UCSD-AML1 (cell line): Measurements from ENCODE around the gene KCNIP4.
"Not testable (repeated sequence)": the region's sequence is repeated elsewhere in the genome, so short reads cannot be mapped to it uniquely, and the experiment has no call there.

Source experiments
- DNase-seq: peaks from one replicate; lab custom pipeline; 2025; ENCODE audit not compliant: unreplicated experiment; lab: John Stamatoyannopoulos, UW

The KCNIP4 gene

GRCh38 chr4:21380861-21381260 is 567.7 kb downstream of the KCNIP4 start:
- no peak for DNase-seq

GRCh38 chr4:21377046-21377445 is 571.5 kb downstream of the KCNIP4 start:
- no peak for DNase-seq

DNA sequence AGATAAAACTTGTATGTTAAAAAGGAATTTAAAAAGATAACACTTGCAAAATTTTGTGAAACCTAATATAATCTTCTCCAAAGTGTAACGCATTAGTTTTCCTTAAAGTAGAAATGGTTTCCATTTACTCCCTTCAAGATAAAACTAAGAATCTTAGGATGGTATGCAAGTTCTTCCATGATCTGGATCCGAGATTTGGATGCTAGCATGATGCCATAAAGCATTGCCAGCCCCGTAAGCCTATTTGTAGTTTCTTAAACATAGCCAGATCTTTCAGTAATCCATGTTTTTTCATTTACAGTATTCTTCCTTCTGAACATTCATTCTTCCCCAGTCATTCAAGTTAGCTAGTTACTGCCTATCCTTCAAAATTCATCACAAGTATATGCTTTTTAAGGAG is 572.4 kb downstream of the KCNIP4 start:
- no peak for DNase-seq

DNA sequence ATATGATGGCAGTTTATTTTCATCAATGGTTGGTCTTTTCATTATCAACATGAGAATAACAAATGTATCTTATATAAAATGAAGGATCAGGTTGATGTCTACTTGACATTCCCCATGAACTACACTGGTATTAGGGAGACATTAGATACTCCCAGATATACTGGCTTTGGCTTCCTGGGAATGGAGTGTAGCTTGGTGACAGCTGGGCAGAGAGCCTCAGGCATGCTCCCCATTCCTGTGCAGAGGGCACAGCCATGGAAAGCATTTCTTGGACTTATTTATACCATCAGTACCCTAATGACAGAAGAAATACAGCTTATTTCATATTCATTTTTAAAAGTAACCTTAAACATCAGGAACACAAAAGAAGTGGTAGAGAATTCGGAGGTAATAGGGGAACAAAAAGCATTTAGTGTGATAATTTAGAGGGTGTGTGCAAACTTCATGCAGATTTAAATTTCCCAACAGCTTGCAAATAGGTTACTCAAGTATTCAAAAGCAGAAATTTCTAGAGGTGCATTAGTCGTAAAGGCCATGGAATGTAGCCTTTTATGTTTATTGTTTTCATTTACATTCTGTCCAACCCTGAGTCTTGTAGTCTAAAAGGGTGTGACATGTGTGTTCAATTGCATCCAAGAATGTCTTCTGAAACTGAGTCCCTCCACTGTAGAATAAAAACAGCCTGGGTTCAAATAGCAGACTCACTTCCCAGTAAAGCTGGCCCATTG is 573.8 kb downstream of the KCNIP4 start:
- no peak for DNase-seq

DNA sequence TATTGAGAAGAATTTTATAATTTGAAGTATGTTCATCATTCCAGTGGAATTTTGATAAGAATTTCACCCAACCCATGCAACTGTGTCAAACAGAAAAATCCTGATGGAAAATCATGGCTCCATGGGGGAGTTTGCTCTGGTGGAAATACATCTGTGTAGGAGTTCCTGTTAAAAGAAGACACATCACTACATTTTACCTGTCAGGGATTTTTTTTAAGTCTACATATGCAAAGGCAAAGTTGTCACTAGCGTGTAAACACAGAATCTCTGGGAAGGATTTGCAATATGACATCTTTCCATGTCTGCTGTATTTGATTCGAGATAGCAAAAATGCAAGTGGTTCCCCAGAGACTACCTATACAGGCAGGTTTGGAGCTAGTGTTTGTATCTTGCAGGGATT is 581.0 kb downstream of the KCNIP4 start:
- no peak for DNase-seq

DNA sequence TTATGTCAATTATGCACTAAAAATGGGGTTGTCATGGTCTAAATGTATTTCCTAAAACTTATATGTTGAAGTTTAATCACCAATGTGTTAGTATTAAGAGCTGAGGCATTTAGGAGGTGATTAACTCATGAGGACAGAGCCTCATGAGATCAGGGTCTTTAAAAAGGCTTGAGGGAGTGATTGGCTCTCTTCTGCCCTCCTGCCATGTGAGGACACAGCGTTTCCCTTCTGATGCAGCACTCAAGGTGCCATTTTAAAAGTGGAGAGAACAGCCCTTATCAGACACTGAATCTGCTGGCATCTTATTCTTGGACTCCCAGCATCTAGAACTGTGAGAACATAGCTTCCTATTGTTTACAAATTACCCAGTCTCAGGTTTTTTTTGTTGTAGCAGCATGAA is 581.7 kb downstream of the KCNIP4 start:
- DNase-seq = no peak

DNA sequence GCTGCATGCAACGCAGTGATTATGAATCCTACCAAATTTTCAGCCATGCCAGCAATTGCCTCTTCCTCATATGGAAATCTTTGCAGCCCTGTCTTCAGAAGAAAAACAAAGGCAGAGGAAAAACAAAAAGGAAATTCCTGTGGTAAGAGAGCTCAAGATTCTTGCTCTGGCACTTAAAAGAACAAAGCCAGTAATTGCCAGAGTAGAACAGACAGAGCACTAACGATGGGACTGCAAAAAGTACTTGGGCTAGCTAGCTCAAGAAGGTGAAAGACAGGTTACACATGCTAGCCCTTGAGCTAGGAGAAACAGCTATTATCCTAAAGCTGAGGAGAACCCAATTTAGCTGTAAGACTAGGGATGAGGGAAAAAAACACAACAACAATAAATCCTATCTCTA is 582.3 kb downstream of the KCNIP4 start:
- DNase-seq = no peak

DNA sequence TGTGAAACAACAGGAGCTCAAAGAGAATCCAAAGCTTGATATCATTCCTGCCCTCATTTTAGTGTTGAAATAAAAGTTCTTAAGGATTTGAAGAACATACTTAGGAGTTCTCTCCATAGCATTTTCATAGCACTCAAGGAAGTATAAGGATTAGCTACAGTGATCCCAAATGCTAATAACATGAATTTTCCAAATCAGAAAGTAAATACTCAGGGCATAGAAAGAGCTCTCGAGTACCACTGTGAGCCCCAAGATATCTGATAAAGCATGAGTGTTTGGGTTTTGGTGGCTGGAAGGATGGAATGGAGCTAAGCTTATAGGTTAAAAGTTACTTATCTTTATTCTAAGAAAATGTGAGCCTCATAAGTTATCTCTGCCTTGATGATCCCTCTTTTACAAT is 584.9 kb downstream of the KCNIP4 start:
- no peak for DNase-seq

GRCh38 chr4:21352354-21352753 is 596.2 kb downstream of the KCNIP4 start:
- DNase-seq = not testable (repeated sequence)

GRCh38 chr4:21347142-21347541 is 601.4 kb downstream of the KCNIP4 start:
- DNase-seq = no peak

DNA sequence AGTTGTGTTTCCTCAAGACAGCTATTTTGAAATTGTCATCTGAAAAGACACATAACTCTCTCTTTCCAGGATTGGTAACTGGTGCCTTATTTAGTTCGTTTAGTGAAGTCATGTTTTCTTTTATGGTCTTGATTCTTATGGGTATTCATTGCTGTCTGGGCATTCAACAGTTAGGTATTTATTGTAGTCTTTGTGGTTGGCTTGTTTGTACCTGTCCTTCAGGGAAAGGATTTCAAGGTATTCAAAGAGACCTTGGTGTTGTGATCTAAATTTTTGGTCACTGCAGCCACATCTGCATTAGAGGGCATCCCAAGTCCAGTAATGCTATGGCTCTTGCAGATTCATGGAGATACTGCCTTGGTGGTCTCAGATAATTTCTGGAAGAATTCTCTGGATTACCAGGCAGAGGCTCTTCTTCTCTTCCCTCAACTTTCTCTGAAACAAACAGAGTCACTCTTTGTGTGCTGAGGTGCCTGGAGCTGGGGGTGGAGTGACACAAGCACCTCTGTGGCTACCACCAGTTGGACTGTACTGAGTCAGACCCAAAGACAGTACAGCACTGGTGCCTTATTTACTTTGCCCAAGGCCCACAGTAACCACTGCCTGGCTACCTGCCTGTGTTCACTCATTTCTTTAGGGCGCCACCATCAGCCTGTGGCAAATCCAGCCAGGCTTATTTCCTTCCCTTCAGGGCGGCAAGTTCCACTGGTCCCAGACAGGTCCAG is 620.4 kb downstream of the KCNIP4 start:
- DNase-seq = no peak

DNA sequence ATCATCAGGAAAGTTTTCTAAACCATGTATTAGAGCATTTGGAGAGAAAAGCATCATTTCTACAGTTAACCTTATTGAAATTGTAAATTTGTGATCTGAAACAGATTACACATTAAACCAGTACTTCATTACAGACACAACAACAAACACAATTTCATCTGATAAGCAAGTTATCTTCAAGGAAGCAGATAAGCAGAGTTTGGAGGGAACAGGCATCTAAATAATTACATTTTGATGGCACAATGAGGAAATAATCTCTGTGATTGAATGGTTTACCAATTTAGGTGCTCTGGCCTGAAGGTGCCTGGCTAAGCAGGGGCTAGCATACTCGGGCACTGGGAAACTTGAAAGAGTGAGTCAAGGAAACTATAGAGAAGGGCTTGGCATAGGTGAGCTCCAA is 628.5 kb downstream of the KCNIP4 start:
- no peak for DNase-seq

DNA sequence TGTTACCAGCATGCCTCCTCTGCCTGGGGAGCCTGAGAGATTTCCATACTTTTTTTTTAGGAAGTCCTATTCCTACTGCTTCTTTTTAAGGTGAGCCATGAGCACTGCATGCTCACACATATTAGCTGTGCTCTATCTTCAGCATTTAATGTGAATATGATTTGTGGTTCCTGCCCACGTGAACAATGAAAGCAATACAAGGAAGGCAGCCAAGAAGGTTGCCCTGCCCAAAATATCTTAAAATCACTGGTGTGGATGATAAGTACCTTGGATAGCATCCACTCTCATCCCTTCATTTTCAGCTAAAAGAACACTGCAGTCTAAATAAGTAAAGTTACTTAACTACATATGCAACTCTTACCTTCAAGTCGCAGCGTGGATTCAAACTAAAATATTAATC is 640.9 kb downstream of the KCNIP4 start:
- no peak for DNase-seq

- no peak for DNase-seq
These were observed 644.1 kb downstream of the KCNIP4 start for GRCh38 chr4:21304540-21304887.

DNA sequence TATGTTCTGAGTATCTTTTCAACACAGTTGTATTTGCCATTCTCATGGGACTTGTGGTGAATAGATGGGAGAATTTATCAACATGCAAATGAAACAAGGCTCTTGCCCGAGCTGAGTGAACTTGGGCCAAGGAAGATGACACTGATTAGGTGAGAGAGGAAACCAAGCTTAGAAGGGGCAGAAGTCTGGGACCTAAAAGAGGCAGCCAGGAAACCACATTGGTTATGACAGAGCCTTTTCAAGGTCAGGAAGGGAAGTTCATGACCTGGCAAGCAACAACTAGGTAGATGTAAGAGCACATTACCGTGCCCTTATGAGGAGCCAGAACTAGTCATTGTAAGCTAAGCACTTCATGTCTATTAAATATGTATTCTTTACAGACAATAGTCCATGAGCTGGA is 658.0 kb downstream of the KCNIP4 start:
- no peak for DNase-seq

GRCh38 chr4:21276046-21276445 is 672.5 kb downstream of the KCNIP4 start:
- no peak for DNase-seq

DNA sequence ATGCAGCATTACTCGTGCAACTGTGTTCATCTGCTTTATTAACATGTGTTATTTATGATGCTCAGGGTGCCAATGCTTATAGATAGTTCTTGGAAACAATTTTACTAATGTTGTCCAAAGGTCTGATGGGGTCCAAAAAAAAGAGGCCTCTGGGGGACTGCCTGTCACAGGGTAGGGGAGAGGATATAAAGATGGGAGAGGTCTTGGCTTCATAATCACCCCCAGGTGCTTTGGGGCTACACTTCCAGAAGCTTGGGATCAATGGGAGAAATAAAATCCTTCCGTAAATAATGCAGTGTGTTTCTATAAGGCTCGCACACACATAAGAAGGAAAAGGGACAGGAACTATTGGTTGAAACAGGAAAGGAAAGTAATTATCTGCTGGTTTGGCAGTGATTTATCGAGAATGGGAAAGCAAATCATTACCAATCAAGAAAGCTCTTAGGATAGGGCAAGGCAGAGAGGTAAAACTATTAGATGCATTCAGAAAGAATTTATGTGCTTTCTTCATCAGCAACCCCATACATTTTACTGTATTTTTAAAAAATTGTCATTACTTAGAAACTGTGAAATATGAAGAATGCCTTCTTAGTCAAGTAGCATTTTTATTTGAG is 677.0 kb downstream of the KCNIP4 start:
- no peak for DNase-seq

GRCh38 chr4:21248331-21248730 is 700.2 kb downstream of the KCNIP4 start:
- no peak for DNase-seq

DNA sequence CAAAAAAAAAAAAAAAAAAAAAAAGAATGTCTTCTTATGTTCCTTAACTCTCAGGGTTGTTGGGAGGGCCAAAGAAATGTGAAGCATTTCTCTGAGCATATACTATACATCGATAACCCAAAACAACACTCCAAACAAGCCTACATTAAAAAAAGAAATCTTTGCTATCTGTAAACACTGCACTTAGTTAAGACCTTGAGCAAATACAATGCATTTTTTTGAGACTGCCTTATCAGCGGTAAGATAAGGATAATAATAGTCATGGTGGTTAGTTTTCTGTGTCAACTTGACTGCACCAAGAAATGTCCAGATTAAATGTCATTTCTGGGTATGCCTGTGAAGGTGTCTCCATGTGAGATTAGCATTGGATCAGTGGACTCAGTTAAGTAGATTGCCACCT is 706.4 kb downstream of the KCNIP4 start:
- DNase-seq = no peak

DNA sequence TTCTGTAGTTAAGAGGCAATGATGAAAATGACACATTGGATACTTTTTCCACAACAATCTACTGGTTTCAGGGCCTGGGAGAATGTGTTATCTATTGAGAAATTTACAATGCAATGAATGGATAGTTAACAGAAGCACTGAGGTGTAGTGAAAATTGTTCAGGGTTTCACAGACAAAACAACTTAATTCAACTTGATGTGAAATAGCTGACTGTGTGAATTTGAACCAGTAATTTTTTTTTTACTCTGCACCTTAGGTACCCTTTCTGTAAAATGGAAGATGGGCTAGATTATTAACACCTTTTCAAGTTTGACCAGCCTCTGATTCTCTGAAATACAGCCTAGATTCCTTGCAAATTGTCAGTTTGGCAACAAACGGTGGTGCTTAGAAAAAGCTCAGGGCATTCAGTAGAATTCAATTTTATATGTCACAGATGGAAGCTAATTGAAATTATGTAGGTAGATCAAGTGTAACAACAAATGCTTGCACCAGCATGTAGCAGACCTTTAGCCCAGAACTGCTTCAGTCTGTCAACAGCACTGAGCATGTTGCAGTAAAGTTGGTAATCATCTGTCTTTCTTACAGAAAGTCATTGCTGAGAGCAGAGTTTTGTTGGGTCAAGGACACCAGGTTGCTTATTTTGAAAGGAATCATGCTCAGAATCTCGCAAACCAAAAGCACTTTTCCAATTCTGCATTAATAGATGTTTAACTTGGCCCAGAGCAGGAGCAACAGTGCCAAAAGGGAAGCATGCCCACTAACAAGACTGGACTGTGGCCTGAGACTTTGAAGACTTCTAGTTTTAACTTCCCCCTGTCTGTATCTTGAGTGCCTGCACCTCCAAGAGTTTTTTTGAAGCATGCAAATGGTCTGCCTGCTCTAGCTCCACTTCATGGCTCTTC is 721.7 kb downstream of the KCNIP4 start:
- DNase-seq = no peak

- DNase-seq = no peak
These were observed 736.7 kb downstream of the KCNIP4 start for GRCh38 chr4:21211846-21212245.
